WTC11 (cell line): Measurements from ENCODE around the gene SSC5D. TPM values are rescaled to one million over a fixed set of nuclear protein-coding genes. Genes with fewer than 3 reads are reported as not detected.

Experiments
- ATAC-seq: fragments of 200-7000 bp; cut with Tn5 transposase; 2 replicates; pipeline ENCODE4 v1.10.0; 2021; ENCODE audit warnings: mild to moderate bottlenecking, moderate library complexity
- CTCF ChIA-PET: fragments of 300-600 bp; sonication (Branson Sonifier 250); formaldehyde crosslinking; loops from one replicate; lab custom pipeline; 2021; ENCODE audit warnings: antibody characterized with exemption; lab: Charles Lee
- POLR2A ChIA-PET: fragments of 350-600 bp; sonication (Branson Sonifier 250); formaldehyde crosslinking; loops from one replicate; lab custom pipeline; 2021; ENCODE audit warnings: antibody characterized with exemption; lab: Charles Lee
- DNase-seq: peaks from one replicate; pipeline ENCODE4 v3.0.0; 2021; ENCODE audit warnings: low spot score
- H3K27ac Mint-ChIP-seq: 2 replicates; pipeline ENCODE4 v1.8.0; 2021; ENCODE audit warnings: mixed read lengths
- H3K27me3 Mint-ChIP-seq: 2 replicates; pipeline ENCODE4 v1.8.0; 2021; ENCODE audit warnings: low read depth, mild to moderate bottlenecking, moderate library complexity, mixed read lengths
- H3K36me3 Mint-ChIP-seq: 2 replicates; pipeline ENCODE4 v1.8.0; 2021; ENCODE audit warnings: mixed read lengths
- H3K4me1 Mint-ChIP-seq: 2 replicates; pipeline ENCODE4 v1.8.0; 2022; ENCODE audit warnings: mixed read lengths
- H3K4me3 Mint-ChIP-seq: 2 replicates; pipeline ENCODE4 v1.8.0; 2021; ENCODE audit warnings: mild to moderate bottlenecking, moderate library complexity, mixed read lengths
- H3K9me3 Mint-ChIP-seq: 2 replicates; pipeline ENCODE4 v1.8.0; 2021; ENCODE audit warnings: mixed read lengths
- ATF1 ChIP-seq: sonication (generic); formaldehyde crosslinking; IDR thresholded peaks from 2 replicates; pipeline ENCODE4 v1.8.1; 2023; ENCODE audit warnings: mild to moderate bottlenecking, moderate library complexity, missing genetic modification reagents
- ERG ChIP-seq: fragments of 250-450 bp; sonication (Bioruptor Pico); IDR thresholded peaks from 2 replicates; pipeline ENCODE4 v1.8.0; 2021; ENCODE audit warnings: mild to moderate bottlenecking
- ETV6 ChIP-seq: sonication (generic); formaldehyde crosslinking; IDR thresholded peaks from 2 replicates; pipeline ENCODE4 v1.8.1; 2022; ENCODE audit warnings: mild to moderate bottlenecking, missing genetic modification reagents
- FOXJ3 ChIP-seq: sonication (generic); formaldehyde crosslinking; IDR thresholded peaks from 2 replicates; pipeline ENCODE4 v1.9.0; 2021; ENCODE audit warnings: missing genetic modification reagents, mild to moderate bottlenecking, borderline replicate concordance
- FOXP4 ChIP-seq: sonication (generic); formaldehyde crosslinking; IDR thresholded peaks from 2 replicates; pipeline ENCODE4 v1.8.0; 2022; ENCODE audit warnings: mild to moderate bottlenecking, missing genetic modification reagents
- GTF2I ChIP-seq: fragments of 250-450 bp; sonication (Bioruptor Pico); conservative IDR thresholded peaks from 2 replicates; pipeline ENCODE4 v1.4.0; 2021; ENCODE audit warnings: mild to moderate bottlenecking
- HMGXB4 ChIP-seq: sonication (generic); formaldehyde crosslinking; IDR thresholded peaks from 2 replicates; pipeline ENCODE4 v1.8.1; 2023; ENCODE audit warnings: mild to moderate bottlenecking, moderate library complexity, missing genetic modification reagents
- IRF1 ChIP-seq: sonication (generic); formaldehyde crosslinking; IDR thresholded peaks from 2 replicates; pipeline ENCODE4 v1.8.0; 2023; ENCODE audit warnings: missing genetic modification reagents
- JUN ChIP-seq: sonication (generic); formaldehyde crosslinking; IDR thresholded peaks from 2 replicates; pipeline ENCODE4 v1.8.0; 2023; ENCODE audit warnings: mild to moderate bottlenecking, missing genetic modification reagents
- MXD4 ChIP-seq: fragments of 250-450 bp; sonication (Bioruptor Pico); IDR thresholded peaks from 2 replicates; pipeline ENCODE4 v1.8.0; 2021; ENCODE audit warnings: mild to moderate bottlenecking, moderate library complexity, borderline replicate concordance
- NR3C1 ChIP-seq: sonication (generic); formaldehyde crosslinking; conservative IDR thresholded peaks from 2 replicates; pipeline ENCODE4 v1.8.1; 2023; ENCODE audit warnings: low read depth, mild to moderate bottlenecking, missing genetic modification reagents
- PRRX2 ChIP-seq: fragments of 250-450 bp; sonication (Bioruptor Pico); IDR thresholded peaks from 2 replicates; pipeline ENCODE4 v1.8.0; 2021; ENCODE audit warnings: mild to moderate bottlenecking
- RELA ChIP-seq: sonication (generic); formaldehyde crosslinking; IDR thresholded peaks from 2 replicates; pipeline ENCODE4 v1.8.1; 2022; ENCODE audit warnings: missing genetic modification reagents, mild to moderate bottlenecking, borderline replicate concordance
- SMAD3 ChIP-seq: sonication (generic); formaldehyde crosslinking; IDR thresholded peaks from 2 replicates; pipeline ENCODE4 v1.8.0; 2022; ENCODE audit warnings: missing genetic modification reagents, mild to moderate bottlenecking, borderline replicate concordance
- SMAD4 ChIP-seq: sonication (generic); formaldehyde crosslinking; IDR thresholded peaks from 2 replicates; pipeline ENCODE4 v1.8.0; 2022; ENCODE audit warnings: mild to moderate bottlenecking, missing genetic modification reagents
- TCF7 ChIP-seq: sonication (generic); formaldehyde crosslinking; IDR thresholded peaks from 2 replicates; pipeline ENCODE4 v1.8.0; 2022; ENCODE audit warnings: mild to moderate bottlenecking, low read depth, missing genetic modification reagents, moderate library complexity
- ZNF138 ChIP-seq: sonication (generic); formaldehyde crosslinking; conservative IDR thresholded peaks from 2 replicates; pipeline ENCODE4 v1.8.1; 2022; ENCODE audit warnings: mild to moderate bottlenecking, moderate library complexity, missing genetic modification reagents
- ZNF317 ChIP-seq: sonication (generic); formaldehyde crosslinking; IDR thresholded peaks from 2 replicates; pipeline ENCODE4 v1.8.1; 2023; ENCODE audit warnings: low read depth, mild to moderate bottlenecking, moderate library complexity, missing genetic modification reagents, borderline replicate concordance
- ZNF425 ChIP-seq: fragments of 250-450 bp; sonication (Bioruptor Pico); conservative IDR thresholded peaks from 2 replicates; pipeline ENCODE4 v1.9.0; 2021; ENCODE audit warnings: mild to moderate bottlenecking
- ZNF532 ChIP-seq: fragments of 250-450 bp; sonication (Bioruptor Pico); IDR thresholded peaks from 2 replicates; pipeline ENCODE4 v1.9.0; 2021; ENCODE audit warnings: mild to moderate bottlenecking, borderline replicate concordance
- total RNA-seq: library from RNA; stranded (reverse); gene quantifications from 3 replicates; pipeline ENCODE4 v1.2.3, GENCODE V29; 2021

SSC5D gene
- total RNA-seq, 1 experiment from 2014 or later: 2.9 TPM

- TF ChIP-seq ZNF532 (no peak), ATF1 (CRISPR knock-in tag) (no peak), IRF1 (CRISPR knock-in tag) (no peak)
These were observed 40.0 kb downstream of the SSC5D start (continued) for GRCh38 chr19:55528030-55528803.

- H3K4me3 Mint-ChIP-seq: no peak overlapping the region
- POLR2A ChIA-PET: no interaction called here
- no peaks in the 10 kb centered on the region for H3K36me3 Mint-ChIP-seq
- no peak overlapping the region for H3K27ac Mint-ChIP-seq
- H3K27me3 Mint-ChIP-seq: 0 out of 2 replicates have a peak, but pooled peaks cover under 1% of the 10 kb centered on the region
- CTCF ChIA-PET: no interaction called here
- ATAC-seq (no peak), DNase-seq (no peak)
- TF ChIP-seq SMAD4 (CRISPR knock-in tag): no peak
- no peak for TF ChIP-seq ZNF425 (CRISPR knock-in tag)
- no peak for TF ChIP-seq PRRX2 (CRISPR knock-in tag)
- no peak for TF ChIP-seq HMGXB4 (CRISPR knock-in tag)
- TF ChIP-seq NR3C1: no peak
- TF ChIP-seq JUN: no peak
- TF ChIP-seq TCF7 (CRISPR knock-in tag): no peak
- TF ChIP-seq RELA: no peak
- TF ChIP-seq ETV6 (CRISPR knock-in tag): no peak
- TF ChIP-seq ZNF317 (CRISPR knock-in tag): no peak
- no peak for TF ChIP-seq GTF2I (CRISPR knock-in tag)
- no peak for TF ChIP-seq FOXJ3 (CRISPR knock-in tag)
- no peak for TF ChIP-seq FOXP4 (CRISPR knock-in tag)
- TF ChIP-seq ZNF138: no peak
- TF ChIP-seq ERG (CRISPR knock-in tag): no peak
- no peak for TF ChIP-seq MXD4
- no peak for TF ChIP-seq IRF1 (CRISPR knock-in tag)
- no peak for TF ChIP-seq SMAD3 (CRISPR knock-in tag)
- no peaks in the 10 kb centered on the region for H3K9me3 Mint-ChIP-seq
- no peaks in the 10 kb centered on the region; the same call in 1 of the 2 replicates for H3K4me1 Mint-ChIP-seq
These were observed 41.5 kb downstream of the SSC5D start for GRCh38 chr19:55529636-55530234.
